GM12872 (cell line): Measurements from ENCODE around the gene CPLX1.

Experiments used
- TF ChIP-seq, protein P1 (sequence below): IDR thresholded peaks from 3 replicates; pipeline ENCODE4 v1.5.1; 2011; ENCODE audit warnings: low read depth, mild to moderate bottlenecking, low read length, moderate library complexity; ENCODE audit not compliant: insufficient read depth

The CPLX1 gene

GRCh38 chr4:854356-854755, 28.4 kb upstream of the CPLX1 start:
- TF ChIP-seq, protein P1, sequence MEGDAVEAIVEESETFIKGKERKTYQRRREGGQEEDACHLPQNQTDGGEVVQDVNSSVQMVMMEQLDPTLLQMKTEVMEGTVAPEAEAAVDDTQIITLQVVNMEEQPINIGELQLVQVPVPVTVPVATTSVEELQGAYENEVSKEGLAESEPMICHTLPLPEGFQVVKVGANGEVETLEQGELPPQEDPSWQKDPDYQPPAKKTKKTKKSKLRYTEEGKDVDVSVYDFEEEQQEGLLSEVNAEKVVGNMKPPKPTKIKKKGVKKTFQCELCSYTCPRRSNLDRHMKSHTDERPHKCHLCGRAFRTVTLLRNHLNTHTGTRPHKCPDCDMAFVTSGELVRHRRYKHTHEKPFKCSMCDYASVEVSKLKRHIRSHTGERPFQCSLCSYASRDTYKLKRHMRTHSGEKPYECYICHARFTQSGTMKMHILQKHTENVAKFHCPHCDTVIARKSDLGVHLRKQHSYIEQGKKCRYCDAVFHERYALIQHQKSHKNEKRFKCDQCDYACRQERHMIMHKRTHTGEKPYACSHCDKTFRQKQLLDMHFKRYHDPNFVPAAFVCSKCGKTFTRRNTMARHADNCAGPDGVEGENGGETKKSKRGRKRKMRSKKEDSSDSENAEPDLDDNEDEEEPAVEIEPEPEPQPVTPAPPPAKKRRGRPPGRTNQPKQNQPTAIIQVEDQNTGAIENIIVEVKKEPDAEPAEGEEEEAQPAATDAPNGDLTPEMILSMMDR: no peak

DNA sequence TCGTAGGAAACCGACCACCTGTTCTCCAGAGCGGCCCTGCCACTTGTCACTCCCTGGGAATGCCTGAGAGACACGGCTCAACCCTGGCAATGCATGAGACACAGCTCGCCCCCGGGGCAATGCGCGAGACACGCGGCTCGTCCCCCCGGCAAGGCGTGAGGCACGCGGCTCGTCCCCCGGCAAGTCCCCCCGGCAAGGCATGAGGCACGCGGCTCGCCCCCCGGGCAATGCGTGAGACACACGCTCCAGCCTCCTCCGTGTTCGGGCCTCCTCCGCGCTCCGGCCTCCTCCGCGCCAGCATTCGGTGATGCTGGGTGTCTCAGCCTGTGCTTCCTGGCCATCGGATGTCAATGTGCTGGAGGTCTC, 27.5 kb upstream of the CPLX1 start:
- TF ChIP-seq, protein P1: no peak

DNA sequence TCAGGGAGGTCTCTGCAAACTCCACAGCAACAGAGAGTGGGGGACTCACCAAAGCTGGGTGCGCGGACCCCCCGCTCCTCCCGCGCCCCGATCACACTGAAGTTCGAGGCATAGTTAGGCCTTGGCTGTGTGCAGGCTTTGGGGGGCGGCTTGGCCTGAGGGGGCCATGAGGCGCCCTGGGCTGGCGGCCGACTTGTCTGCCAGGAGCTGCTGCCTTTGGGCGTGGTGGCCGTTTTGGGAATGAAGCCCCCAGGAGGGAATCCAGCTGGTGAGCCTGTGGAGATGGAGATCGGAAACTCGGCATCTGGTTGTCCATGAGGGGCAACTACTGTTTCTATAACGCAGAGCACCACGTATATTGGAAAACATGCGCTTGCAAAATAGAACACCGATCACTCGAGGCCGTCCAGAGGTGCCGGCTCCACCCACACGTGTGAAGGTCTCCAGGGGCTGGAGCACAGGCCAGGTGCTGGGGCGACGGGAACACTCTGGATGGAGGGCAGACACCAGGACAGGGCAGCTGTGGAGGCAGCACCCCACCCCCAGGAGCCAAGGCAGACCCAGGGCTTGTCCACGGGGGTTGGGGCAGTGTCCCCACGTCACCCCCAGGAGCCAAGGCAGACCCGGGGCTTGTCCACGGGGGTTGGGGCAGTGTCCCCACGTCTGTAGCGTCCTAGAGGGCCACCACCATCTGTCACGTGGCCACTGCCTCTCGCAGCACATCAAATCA, 25.9 kb upstream of the CPLX1 start:
- TF ChIP-seq, protein P1: no peak

DNA sequence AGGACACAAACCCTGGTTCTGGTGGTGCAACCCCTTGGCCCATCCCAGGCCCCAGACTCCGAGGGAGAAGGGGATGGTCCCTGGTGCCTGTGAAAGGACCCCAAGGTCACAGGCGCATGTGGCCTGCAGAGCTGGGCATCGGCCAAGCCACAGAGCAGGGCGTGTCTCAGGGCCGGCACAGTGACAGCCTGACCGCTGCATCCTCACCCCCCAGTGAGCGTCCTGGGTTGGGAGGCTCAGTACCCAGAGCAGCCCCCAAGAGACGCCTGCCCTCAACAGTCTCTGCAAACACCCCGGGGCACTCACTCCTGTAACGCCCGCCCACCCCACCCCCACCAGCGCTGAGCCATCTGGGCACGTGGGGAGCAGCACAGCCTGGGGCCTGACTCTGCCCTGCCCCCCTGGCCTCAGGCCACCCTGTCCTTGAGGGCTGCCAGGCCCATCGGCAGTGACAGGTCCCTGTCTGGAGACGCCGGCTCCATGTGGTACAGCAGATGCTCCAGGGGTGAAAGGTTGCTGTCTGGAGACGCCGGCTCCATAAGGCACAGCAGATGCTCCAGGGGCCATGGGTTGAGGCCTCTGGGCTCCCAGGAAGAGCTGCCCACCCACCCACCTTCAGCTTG, 24.5 kb upstream of the CPLX1 start:
- TF ChIP-seq, protein P1: no peak

DNA sequence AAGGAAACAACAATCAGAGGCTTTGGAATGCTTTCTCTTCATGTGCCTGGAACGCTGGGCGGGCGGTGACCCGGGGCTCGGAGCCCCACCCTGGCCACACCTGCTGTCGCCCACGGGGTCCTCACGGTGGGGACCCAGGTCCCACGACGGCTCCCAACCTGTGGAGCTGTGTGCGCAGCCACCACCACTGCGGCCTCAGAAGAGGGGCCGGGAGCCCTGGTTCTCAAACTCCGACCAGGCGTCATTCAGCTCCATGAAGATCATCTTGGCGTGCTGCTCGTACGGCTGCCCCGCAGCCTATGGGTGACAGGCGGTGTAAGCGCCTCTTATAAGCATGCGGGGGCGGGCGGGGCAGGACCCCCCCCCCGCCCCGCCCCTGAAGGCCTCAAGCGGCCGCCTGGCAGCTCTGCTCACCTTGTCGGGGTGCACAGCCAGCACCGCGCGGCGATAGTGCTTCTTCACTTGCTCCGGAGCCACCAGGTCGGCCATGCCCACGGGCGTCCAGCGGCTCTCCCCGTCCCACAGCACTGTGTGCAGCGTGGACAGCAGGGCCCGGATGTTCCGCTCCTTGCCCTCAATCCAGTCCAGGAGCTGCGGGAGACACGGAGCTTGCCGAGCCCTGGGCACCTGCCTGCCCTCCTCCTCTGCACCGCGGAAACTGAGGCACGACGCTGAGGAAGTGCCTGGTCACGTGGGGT, 23.7 kb upstream of the CPLX1 start:
- TF ChIP-seq, protein P1: no peak

DNA sequence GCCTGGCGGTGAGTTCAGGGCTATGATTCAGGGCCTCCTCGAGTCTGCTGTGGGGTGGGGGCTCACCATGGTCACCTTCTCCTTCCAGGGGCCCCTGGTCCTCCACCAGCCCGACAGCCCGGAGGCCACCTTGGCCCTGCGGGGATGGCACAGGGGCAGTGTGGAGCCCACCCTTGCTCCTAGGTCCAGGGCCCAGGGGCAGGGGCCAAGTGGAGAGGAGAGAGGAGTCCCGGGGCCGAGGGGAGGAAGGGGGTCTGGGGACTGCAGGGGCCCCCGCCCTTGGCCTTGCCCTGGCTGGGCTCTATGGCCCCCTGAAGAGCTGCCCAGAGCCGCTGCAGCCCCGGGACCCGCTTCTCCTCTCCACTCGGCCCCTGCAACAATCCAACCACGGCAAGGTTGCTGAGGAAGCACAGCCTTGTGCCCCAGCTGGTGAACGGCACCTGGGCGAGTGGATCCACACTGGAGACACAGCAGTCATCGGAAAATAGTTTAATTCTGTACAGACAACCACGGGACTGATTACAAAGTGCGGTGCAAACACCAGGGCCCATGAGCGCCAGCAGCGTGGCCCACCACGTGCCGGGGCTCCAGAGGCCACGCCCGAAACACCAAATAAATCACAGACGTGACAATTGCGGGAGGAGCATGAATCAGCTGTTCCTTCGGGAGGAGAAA, 23.0 kb upstream of the CPLX1 start:
- TF ChIP-seq, protein P1: no peak

GRCh38 chr4:848307-848691, 22.4 kb upstream of the CPLX1 start:
- TF ChIP-seq, protein P1: no peak
